Effector memory CD4-positive, alpha-beta T cell (primary cell): ENCODE results near the gene TMEM255B.
"Not testable (repeated sequence)": the region's sequence is repeated elsewhere in the genome, so short reads cannot be mapped to it uniquely, and the experiment has no call there.

Source experiments
- DNase-seq, 3 donors: peaks; one replicate each; pipeline ENCODE4 v3.0.0-alpha.2; 2020
- H3K27ac ChIP-seq: 2 replicates; pipeline ENCODE4 v1.7.0; 2013; ENCODE audit warnings: mild to moderate bottlenecking, low read length, moderate library complexity; ENCODE audit not compliant: insufficient read depth, poor library complexity, severe bottlenecking
- H3K27me3 ChIP-seq: replicated peaks from 2 replicates; pipeline ENCODE4 v1.7.0; 2013; ENCODE audit warnings: mild to moderate bottlenecking, low read length; ENCODE audit not compliant: insufficient read depth, control insufficient read depth, poor library complexity, severe bottlenecking
- H3K36me3 ChIP-seq: 2 replicates; pipeline ENCODE4 v1.7.0; 2013; ENCODE audit warnings: mild to moderate bottlenecking, low read length, moderate library complexity; ENCODE audit not compliant: control insufficient read depth, insufficient read depth
- H3K4me1 ChIP-seq: 2 replicates; pipeline ENCODE4 v1.7.0; 2013; ENCODE audit warnings: low read length, mild to moderate bottlenecking; ENCODE audit not compliant: control insufficient read depth, insufficient read depth, poor library complexity, severe bottlenecking
- H3K4me3 ChIP-seq: 2 replicates; pipeline ENCODE4 v1.7.0; 2013; ENCODE audit warnings: low read length, low read depth, mild to moderate bottlenecking; ENCODE audit not compliant: insufficient read depth, poor library complexity, severe bottlenecking
- H3K9me3 ChIP-seq: 2 replicates; pipeline ENCODE4 v1.7.0; 2013; ENCODE audit warnings: mild to moderate bottlenecking, low read length, moderate library complexity; ENCODE audit not compliant: control insufficient read depth

TMEM255B gene

GRCh38 chr13:113748862-113749451 is 10.1 kb upstream of the TMEM255B start:
- no peak overlapping the region for H3K27ac ChIP-seq
- H3K4me3 ChIP-seq = no peak overlapping the region
- DNase-seq = no peak

GRCh38 chr13:113749507-113749906 is 9.5 kb upstream of the TMEM255B start:
- no peak overlapping the region for H3K27ac ChIP-seq
- H3K36me3 ChIP-seq = no peaks in the 10 kb centered on the region
- H3K9me3 ChIP-seq = no peaks in the 10 kb centered on the region
- no peak overlapping the region for H3K4me3 ChIP-seq
- DNase-seq = no peak
- no peaks in the 10 kb centered on the region for H3K27me3 ChIP-seq
- no peaks in the 10 kb centered on the region for H3K4me1 ChIP-seq

More at GRCh38 chr13:113748862-113749451, 10.1 kb upstream of the TMEM255B start:
- no peaks in the 10 kb centered on the region for H3K27me3 ChIP-seq
- H3K4me1 ChIP-seq = no peaks in the 10 kb centered on the region
- H3K36me3 ChIP-seq = no peaks in the 10 kb centered on the region
- H3K9me3 ChIP-seq = no peaks in the 10 kb centered on the region

DNA sequence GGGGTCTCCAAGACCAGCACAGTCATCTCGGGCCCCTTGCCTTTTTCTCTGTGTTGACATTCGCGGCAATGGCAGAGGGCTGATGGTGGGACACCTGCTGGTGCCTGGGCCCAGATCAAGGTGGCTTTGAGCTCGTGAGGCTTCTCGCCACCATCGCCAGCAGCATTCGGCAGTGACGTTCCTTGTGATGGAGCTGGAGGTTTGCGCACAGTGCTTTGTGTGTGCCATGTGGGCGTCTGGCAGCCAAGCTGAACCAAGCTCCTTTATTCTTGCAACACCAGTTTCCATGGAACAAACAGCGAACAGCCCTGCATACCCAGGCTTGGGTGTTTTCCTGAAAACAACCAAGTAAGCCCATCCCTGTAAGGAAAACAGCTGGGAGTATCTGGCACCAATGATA is 9.1 kb upstream of the TMEM255B start:
- no peaks in the 10 kb centered on the region for H3K4me1 ChIP-seq
- no peak overlapping the region for H3K27ac ChIP-seq
- H3K36me3 ChIP-seq = no peaks in the 10 kb centered on the region
- DNase-seq = no peak
- H3K4me3 ChIP-seq = no peak overlapping the region
- H3K9me3 ChIP-seq = no peaks in the 10 kb centered on the region
- no peaks in the 10 kb centered on the region for H3K27me3 ChIP-seq

DNA sequence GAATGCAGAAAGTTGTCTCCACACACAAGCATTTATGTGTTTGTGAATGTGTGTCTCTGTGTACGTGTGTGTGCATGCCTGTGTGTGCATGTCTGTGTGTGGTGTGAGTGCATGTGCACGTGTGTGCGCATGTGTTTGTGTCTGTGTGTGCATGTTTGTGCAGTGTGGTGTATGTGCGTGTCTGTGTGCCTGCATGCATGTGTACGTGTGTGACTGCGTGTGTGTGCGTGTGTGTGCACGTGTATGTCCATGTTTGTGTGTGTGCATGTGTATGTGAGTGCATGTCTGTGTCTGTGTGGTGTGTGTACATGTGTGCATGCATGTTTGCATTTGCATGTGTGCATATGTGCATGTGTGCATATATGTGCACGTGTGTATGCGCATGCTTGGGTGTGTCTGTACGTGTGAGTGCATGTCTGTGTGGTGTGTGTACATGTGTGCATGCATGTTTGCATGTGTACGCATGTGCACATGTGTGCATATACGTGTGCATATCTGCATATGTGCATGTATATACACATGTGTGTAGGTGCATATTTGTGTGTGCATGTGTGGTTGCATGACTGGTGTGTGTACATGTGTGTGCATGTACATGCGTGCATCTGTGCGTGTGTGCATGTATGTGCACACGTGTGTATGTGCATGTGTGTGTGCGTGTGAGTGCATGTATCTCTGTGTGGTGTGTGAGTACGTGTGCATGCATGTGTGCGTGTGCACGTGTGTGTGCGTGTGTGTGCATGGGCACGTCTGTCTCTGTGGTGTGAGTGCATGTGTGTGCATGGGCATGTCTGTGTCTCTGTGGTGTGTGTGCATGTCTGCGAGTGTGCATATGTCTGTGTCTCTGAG is 8.2 kb upstream of the TMEM255B start:
- Histone ChIP-seq H3K4me1 (no peaks in the 10 kb centered on the region), H3K36me3 (no peaks in the 10 kb centered on the region), H3K9me3 (no peaks in the 10 kb centered on the region), H3K4me3 (no peak overlapping the region), H3K27ac (no peak overlapping the region), H3K27me3 (no peaks in the 10 kb centered on the region)
- DNase-seq = no peak

DNA sequence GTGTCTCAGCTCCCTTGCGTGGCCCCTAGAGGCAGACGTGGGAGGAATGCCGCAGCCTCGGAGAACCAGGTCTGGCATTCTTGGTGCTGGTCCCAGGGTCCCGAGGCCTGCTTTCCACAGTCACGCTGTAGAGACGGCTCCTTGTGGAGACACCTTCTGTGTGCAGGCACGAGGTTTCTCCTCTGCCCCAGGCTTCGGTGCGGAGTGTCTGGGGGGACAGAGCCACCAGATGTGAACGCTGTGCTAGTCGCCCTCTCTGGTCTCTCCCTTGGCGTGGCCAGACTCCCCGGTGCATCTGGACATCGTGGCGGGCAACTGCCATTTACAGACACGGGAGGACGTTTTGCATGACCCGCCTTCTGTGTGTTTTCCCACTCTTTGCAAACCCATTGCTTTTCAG is 7.5 kb upstream of the TMEM255B start:
- no peak for DNase-seq
- H3K36me3 ChIP-seq = no peaks in the 10 kb centered on the region
- H3K27me3 ChIP-seq = no peaks in the 10 kb centered on the region
- H3K27ac ChIP-seq = no peak overlapping the region
- H3K4me3 ChIP-seq = no peak overlapping the region
- no peaks in the 10 kb centered on the region for H3K9me3 ChIP-seq
- no peaks in the 10 kb centered on the region for H3K4me1 ChIP-seq

- H3K36me3 ChIP-seq, DNase-seq, H3K9me3 ChIP-seq, H3K27ac ChIP-seq, H3K4me1 ChIP-seq, H3K4me3 ChIP-seq, H3K27me3 ChIP-seq: not testable (repeated sequence)
These were observed 6.6 kb upstream of the TMEM255B start for GRCh38 chr13:113752211-113752986.

DNA sequence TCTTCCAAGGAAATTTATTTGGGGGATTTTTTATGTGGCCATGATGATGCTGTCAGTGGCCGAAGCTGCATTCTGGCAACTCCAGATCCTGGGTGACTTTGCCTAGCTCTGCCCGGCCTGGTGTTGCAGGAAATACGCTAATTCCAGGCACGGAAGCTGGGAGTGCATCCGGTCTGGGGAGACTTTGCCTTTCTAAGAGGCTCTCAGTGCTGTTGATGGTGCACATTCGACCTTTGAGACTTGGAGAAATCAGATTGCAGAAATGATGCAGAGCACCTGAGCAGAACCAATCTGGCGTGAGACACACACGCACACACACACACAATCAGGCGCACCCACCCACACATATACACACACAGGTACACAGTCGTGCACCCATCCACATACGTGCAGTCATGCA is 5.9 kb upstream of the TMEM255B start:
- H3K4me3 ChIP-seq = no peak overlapping the region
- no peaks in the 10 kb centered on the region for H3K36me3 ChIP-seq
- H3K27me3 ChIP-seq = no peaks in the 10 kb centered on the region
- no peaks in the 10 kb centered on the region for H3K9me3 ChIP-seq
- H3K27ac ChIP-seq = no peak overlapping the region
- no peaks in the 10 kb centered on the region for H3K4me1 ChIP-seq
- no peak for DNase-seq

DNA sequence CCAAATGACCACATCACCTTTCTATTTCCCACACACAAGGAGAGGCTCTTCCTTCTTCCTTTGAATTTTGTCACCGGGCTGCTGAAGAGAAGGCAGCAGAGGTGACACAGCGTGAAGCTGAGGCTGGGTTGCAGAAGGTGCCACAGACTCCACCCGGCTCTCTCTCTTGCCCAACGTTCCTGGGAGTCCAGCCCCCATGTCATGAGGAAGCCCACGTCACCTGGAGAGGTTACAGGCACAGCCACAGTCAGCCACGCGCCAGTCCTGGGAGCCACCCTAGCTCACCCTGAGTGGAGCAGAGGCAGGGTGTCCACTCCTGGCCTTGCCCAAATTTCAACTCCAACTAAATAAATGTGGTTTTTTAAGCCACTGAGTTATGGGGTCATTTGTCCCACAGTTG is 4.8 kb upstream of the TMEM255B start:
- no peaks in the 10 kb centered on the region for H3K27me3 ChIP-seq

DNA sequence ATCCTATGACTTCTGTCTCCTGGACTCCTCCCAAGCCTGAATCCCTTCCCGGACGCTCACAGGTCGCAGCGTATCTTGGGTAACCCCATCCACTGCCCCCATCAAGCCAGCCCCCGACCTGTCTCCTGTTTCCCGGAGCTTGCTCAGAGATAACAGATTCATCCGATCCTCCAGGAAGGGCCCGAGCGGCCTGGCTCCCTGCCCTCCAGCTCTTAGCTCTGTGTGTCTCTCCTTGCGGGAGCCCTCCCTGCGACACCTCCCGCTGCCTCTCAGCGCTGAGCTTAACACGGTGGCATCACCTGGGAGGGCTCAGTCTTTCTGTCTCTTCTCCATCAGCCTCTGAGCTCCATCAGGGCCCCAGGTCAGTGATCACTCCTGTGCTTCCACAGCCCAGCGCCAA is 4.3 kb upstream of the TMEM255B start:
- no peaks in the 10 kb centered on the region for H3K36me3 ChIP-seq
- peaks cover 3% of the 10 kb centered on the region for H3K27me3 ChIP-seq
- H3K9me3 ChIP-seq = no peaks in the 10 kb centered on the region
- H3K4me1 ChIP-seq = peaks cover 7% of the 10 kb centered on the region
- no peak overlapping the region for H3K27ac ChIP-seq
- H3K4me3 ChIP-seq = no peak overlapping the region
- DNase-seq = no peak

More for the DNA sequence above, 4.8 kb upstream of the TMEM255B start:
- no peak overlapping the region for H3K27ac ChIP-seq
- H3K4me1 ChIP-seq = peaks cover 3% of the 10 kb centered on the region
- no peak overlapping the region for H3K4me3 ChIP-seq
- no peaks in the 10 kb centered on the region for H3K9me3 ChIP-seq
- no peak for DNase-seq
- no peaks in the 10 kb centered on the region for H3K36me3 ChIP-seq
